Measurements from ENCODE around the gene NHEJ1. TPM values are rescaled to one million over a fixed set of nuclear protein-coding genes. Genes with fewer than 3 reads are reported as not detected.

Gene NHEJ1
- total RNA-seq, 1 donor from 2014 or later = 19.6 TPM

- no peak for TF ChIP-seq CTCF (conservative IDR thresholded peaks at IDR 0.05)
- H3K9me3 Mint-ChIP-seq = no peaks in the 10 kb centered on the region
Observed at GRCh38 chr2:219158025-219158424, 2.6 kb downstream of the NHEJ1 start.

GRCh38 chr2:219157396-219157795 lies 3.2 kb downstream of the NHEJ1 start:
- Mint-ChIP-seq H3K4me3 (no peak overlapping the region), H3K27ac (no peak overlapping the region), H3K4me1 (ENCODE audit: unreplicated experiment) (peaks cover 21% of the 10 kb centered on the region), H3K9me3 (no peaks in the 10 kb centered on the region), H3K36me3 (peaks cover 9% of the 10 kb centered on the region), H3K27me3 (no peaks in the 10 kb centered on the region)
- no peak for TF ChIP-seq CTCF (conservative IDR thresholded peaks at IDR 0.05)
- DNase-seq (ENCODE audit: extremely low spot score, unreplicated experiment) = no peak

More at GRCh38 chr2:219158025-219158424, 2.6 kb downstream of the NHEJ1 start:
- Mint-ChIP-seq H3K27ac (no peak overlapping the region), H3K27me3 (no peaks in the 10 kb centered on the region), H3K36me3 (peaks cover 9% of the 10 kb centered on the region), H3K4me1 (ENCODE audit: unreplicated experiment) (peaks cover 21% of the 10 kb centered on the region), H3K4me3 (no peak overlapping the region)
- DNase-seq (ENCODE audit: extremely low spot score, unreplicated experiment) = no peak

GRCh38 chr2:219155054-219155644 lies 5.5 kb downstream of the NHEJ1 start:
- no peaks in the 10 kb centered on the region for H3K27me3 Mint-ChIP-seq
- peaks cover 9% of the 10 kb centered on the region for H3K36me3 Mint-ChIP-seq
- H3K9me3 Mint-ChIP-seq = no peaks in the 10 kb centered on the region
- peak; percentile 85 for TF ChIP-seq CTCF (conservative IDR thresholded peaks at IDR 0.05)
- no peak overlapping the region for H3K4me3 Mint-ChIP-seq
- DNase-seq (ENCODE audit: extremely low spot score, unreplicated experiment) = no peak
- H3K27ac Mint-ChIP-seq = no peak overlapping the region
- peaks cover 12% of the 10 kb centered on the region for H3K4me1 Mint-ChIP-seq (ENCODE audit: unreplicated experiment)

- DNase-seq (ENCODE audit: extremely low spot score, unreplicated experiment) = no peak
- peaks cover 15% of the 10 kb centered on the region for H3K36me3 Mint-ChIP-seq
- no peak for TF ChIP-seq CTCF (conservative IDR thresholded peaks at IDR 0.05)
- no peak overlapping the region for H3K4me3 Mint-ChIP-seq
- no peak overlapping the region for H3K27ac Mint-ChIP-seq
- H3K4me1 Mint-ChIP-seq (ENCODE audit: unreplicated experiment) = no peaks in the 10 kb centered on the region
- no peaks in the 10 kb centered on the region for H3K9me3 Mint-ChIP-seq
- no peaks in the 10 kb centered on the region for H3K27me3 Mint-ChIP-seq
Observed at GRCh38 chr2:219149667-219150066, 10.9 kb downstream of the NHEJ1 start.

DNA sequence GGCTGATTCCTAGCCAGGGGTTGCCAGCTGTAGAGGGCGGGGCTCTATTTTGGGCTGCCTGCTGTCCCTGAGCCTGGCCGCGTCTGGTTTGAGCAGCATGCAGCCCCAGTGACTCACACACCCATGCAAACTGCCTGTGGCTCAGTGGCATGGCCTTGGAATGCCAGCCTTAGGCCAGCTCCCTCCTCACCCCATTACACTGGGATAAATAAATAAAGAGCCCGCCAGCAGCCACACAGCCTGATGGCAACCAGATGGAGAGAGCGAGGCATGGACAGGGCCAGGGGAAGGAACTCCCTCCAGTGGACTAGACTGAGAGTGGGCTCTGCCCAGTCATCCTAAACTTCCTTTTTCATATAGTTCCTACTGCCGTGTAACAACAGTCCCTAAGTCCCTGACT lies 18.3 kb downstream of the NHEJ1 start:
- Mint-ChIP-seq H3K4me1 (ENCODE audit: unreplicated experiment) (no peaks in the 10 kb centered on the region), H3K27me3 (no peaks in the 10 kb centered on the region), H3K36me3 (peaks cover 25% of the 10 kb centered on the region), H3K4me3 (no peak overlapping the region), H3K27ac (no peak overlapping the region), H3K9me3 (no peaks in the 10 kb centered on the region)
- no peak for TF ChIP-seq CTCF (conservative IDR thresholded peaks at IDR 0.05)
- no peak for DNase-seq (ENCODE audit: extremely low spot score, unreplicated experiment)

- Mint-ChIP-seq H3K9me3 (no peaks in the 10 kb centered on the region), H3K4me3 (no peak overlapping the region), H3K27ac (no peak overlapping the region), H3K36me3 (peaks cover 17% of the 10 kb centered on the region), H3K4me1 (ENCODE audit: unreplicated experiment) (no peaks in the 10 kb centered on the region), H3K27me3 (no peaks in the 10 kb centered on the region)
- TF ChIP-seq CTCF (conservative IDR thresholded peaks at IDR 0.05) = no peak
- DNase-seq (ENCODE audit: extremely low spot score, unreplicated experiment) = no peak
Observed at GRCh38 chr2:219140722-219141121, 19.9 kb downstream of the NHEJ1 start.
